Colonic mucosa (tissue), 4 donors: ENCODE measurements around the gene UBR7. TPM values are rescaled to one million over a fixed set of nuclear protein-coding genes. Genes with fewer than 3 reads are reported as not detected.

Experiments used
- DNase-seq: peaks from one replicate; pipeline ENCODE4 v3.0.0-alpha.2; 2020
- H3K27ac ChIP-seq: fragments of 200-600 bp; one replicate; pipeline ENCODE4 v1.8.0; 2021
- H3K27me3 ChIP-seq: fragments of 200-600 bp; one replicate; pipeline ENCODE4 v1.8.0; 2021
- H3K36me3 ChIP-seq: fragments of 200-600 bp; one replicate; pipeline ENCODE4 v1.8.0; 2021
- H3K4me1 ChIP-seq: fragments of 200-600 bp; one replicate; pipeline ENCODE4 v1.8.0; 2021; ENCODE audit warnings: mild to moderate bottlenecking
- H3K4me3 ChIP-seq: fragments of 200-600 bp; one replicate; pipeline ENCODE4 v1.8.0; 2021
- H3K9ac ChIP-seq, 2 donors: one replicate each; pipeline ENCODE4 v1.7.0; 2013; ENCODE audit warnings: control low read depth in 2 of 2, low read depth in 2 of 2, low read length in 2 of 2
- H3K9me3 ChIP-seq: fragments of 200-600 bp; one replicate; pipeline ENCODE4 v1.8.0; 2021
- intact Hi-C: fragments of 100-400 bp; cut with DNase I; formaldehyde crosslinking; loops from one replicate; pipeline ENCODE4 v1.14.1; 2022
- total RNA-seq, 2 donors: library from RNA; stranded (reverse); fragmentation: NEBNext Ultra II Directional in 1 of 2; extraction: Animal tissue kit (Norgen Biotek cat#: 25700) in 1 of 2; gene quantifications; one replicate each; pipeline ENCODE4 v1.2.1, GENCODE V29; 2021
- TF ChIP-seq, protein P1 (sequence below): fragments of 200-600 bp; IDR thresholded peaks from one replicate; pipeline ENCODE4 v1.8.0; 2022; ENCODE audit warnings: antibody characterized with exemption, mild to moderate bottlenecking
- donor health status: healthy.
- donor health status: DM: no; HTN: no; CAD: no.
- donor health status: DM: no; HTN: no; CAD: no.

Gene UBR7
- total RNA-seq, 2 donors from 2014 or later: 22.4 to 35.5 TPM

- Histone ChIP-seq H3K9ac (no peak overlapping the region), H3K4me3 (no peak overlapping the region), H3K4me1 (no peaks in the 10 kb centered on the region), H3K9me3 (no peaks in the 10 kb centered on the region), H3K27ac (no peak overlapping the region), H3K27me3 (no peaks in the 10 kb centered on the region), H3K36me3 (no peaks in the 10 kb centered on the region)
- intact Hi-C loops: no loop called here
- TF ChIP-seq, protein P1, sequence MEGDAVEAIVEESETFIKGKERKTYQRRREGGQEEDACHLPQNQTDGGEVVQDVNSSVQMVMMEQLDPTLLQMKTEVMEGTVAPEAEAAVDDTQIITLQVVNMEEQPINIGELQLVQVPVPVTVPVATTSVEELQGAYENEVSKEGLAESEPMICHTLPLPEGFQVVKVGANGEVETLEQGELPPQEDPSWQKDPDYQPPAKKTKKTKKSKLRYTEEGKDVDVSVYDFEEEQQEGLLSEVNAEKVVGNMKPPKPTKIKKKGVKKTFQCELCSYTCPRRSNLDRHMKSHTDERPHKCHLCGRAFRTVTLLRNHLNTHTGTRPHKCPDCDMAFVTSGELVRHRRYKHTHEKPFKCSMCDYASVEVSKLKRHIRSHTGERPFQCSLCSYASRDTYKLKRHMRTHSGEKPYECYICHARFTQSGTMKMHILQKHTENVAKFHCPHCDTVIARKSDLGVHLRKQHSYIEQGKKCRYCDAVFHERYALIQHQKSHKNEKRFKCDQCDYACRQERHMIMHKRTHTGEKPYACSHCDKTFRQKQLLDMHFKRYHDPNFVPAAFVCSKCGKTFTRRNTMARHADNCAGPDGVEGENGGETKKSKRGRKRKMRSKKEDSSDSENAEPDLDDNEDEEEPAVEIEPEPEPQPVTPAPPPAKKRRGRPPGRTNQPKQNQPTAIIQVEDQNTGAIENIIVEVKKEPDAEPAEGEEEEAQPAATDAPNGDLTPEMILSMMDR: no peak
- no peak for DNase-seq
Observed at GRCh38 chr14:93269341-93270068, 62.4 kb downstream of the UBR7 start.

- Histone ChIP-seq H3K27ac (no peak overlapping the region), H3K27me3 (no peaks in the 10 kb centered on the region), H3K4me3 (no peak overlapping the region), H3K4me1 (no peaks in the 10 kb centered on the region), H3K36me3 (no peaks in the 10 kb centered on the region), H3K9ac (no peak overlapping the region), H3K9me3 (no peaks in the 10 kb centered on the region)
- DNase-seq: no peak
- TF ChIP-seq, protein P1: no peak
- intact Hi-C loops: no loop called here
Observed at GRCh38 chr14:93271111-93271510, 64.1 kb downstream of the UBR7 start.

GRCh38 chr14:93274055-93274806 is 67.2 kb downstream of the UBR7 start:
- no peaks in the 10 kb centered on the region for H3K9me3 ChIP-seq
- no peaks in the 10 kb centered on the region for H3K4me1 ChIP-seq
- H3K27ac ChIP-seq: no peak overlapping the region
- H3K27me3 ChIP-seq: no peaks in the 10 kb centered on the region
- TF ChIP-seq, protein P1: no peak
- H3K9ac ChIP-seq: no peak overlapping the region
- DNase-seq: no peak
- intact Hi-C loops: no loop called here
- no peaks in the 10 kb centered on the region for H3K36me3 ChIP-seq
- no peak overlapping the region for H3K4me3 ChIP-seq

- TF ChIP-seq, protein P1: no peak
- H3K9me3 ChIP-seq: no peaks in the 10 kb centered on the region
- no peak overlapping the region for H3K27ac ChIP-seq
Observed at GRCh38 chr14:93276031-93276716, 69.1 kb downstream of the UBR7 start.

More at GRCh38 chr14:93276031-93276716, 69.1 kb downstream of the UBR7 start:
- no peak for DNase-seq
- H3K27me3 ChIP-seq: no peaks in the 10 kb centered on the region
- H3K4me1 ChIP-seq: no peaks in the 10 kb centered on the region
- no peaks in the 10 kb centered on the region for H3K36me3 ChIP-seq
- no peak overlapping the region for H3K4me3 ChIP-seq
- no peak overlapping the region for H3K9ac ChIP-seq
- intact Hi-C loops: no loop called here

Other genes starting within 250 kb of the UBR7 start
- 100 to 1,000 TPM; 118 to 134 TPM for gene ITPK1, start 91.3 kb upstream of the UBR7 start, total RNA-seq
- 10 to 100 TPM; 12.8 to 22.4 TPM for gene MOAP1, start 22.4 kb upstream of the UBR7 start, total RNA-seq
- gene LYSET, start 21.9 kb upstream of the UBR7 start, total RNA-seq: 10 to 100 TPM; 31.3 to 36.8 TPM
- 10 to 100 TPM; 21.2 to 25.1 TPM for gene GON7, start 191 bp upstream of the UBR7 start, total RNA-seq
- 10 to 100 TPM; 31.8 to 35.5 TPM for gene BTBD7, start 125.8 kb downstream of the UBR7 start, total RNA-seq
- gene COX8C, start 139.9 kb downstream of the UBR7 start, total RNA-seq: not detected
- under 1 TPM; 0.17 to 0.21 TPM for gene UNC79, start 223.7 kb downstream of the UBR7 start, total RNA-seq